GM12878 (cell line): Measurements from ENCODE around the gene ADPRHL1. TPM values are rescaled to one million over a fixed set of nuclear protein-coding genes. Genes with fewer than 3 reads are reported as not detected.
A peak's percentile ranks its signal among the peaks of the same experiment; 100 is the strongest.

Experiments
- ATF7 ChIP-seq: fragments of 450-650 bp; IDR thresholded peaks from 2 replicates; pipeline ENCODE4 v1.6.1; 2016; ENCODE audit warnings: low read depth, mild to moderate bottlenecking
- BHLHE40 ChIP-seq, 2 experiments: fragments of 450-650 bp in 1 of 2; IDR thresholded peaks; 2 replicates each; pipeline ENCODE4 v1.6.1; 2011 to 2017; ENCODE audit warnings: low read depth in 2 of 2, borderline replicate concordance in 1 of 2, improper control_type of control experiment in 1 of 2, low read length in 1 of 2, mild to moderate bottlenecking in 1 of 2
- CTCF ChIP-seq, 3 experiments: IDR thresholded peaks in 2 of 3; conservative IDR thresholded peaks in 1 of 3; 2 replicates each; pipeline ENCODE4 v1.5.1; 2011; ENCODE audit warnings: low read depth in 3 of 3, low read length in 3 of 3, mild to moderate bottlenecking in 3 of 3, control low read depth in 2 of 3, moderate library complexity in 2 of 3, inconsistent platforms in 1 of 3, mixed read lengths in 1 of 3; ENCODE audit not compliant: control insufficient read depth in 2 of 3, insufficient read depth in 1 of 3; ENCODE audit errors: extremely low read depth in 1 of 3
- ETV6 ChIP-seq, 2 experiments: fragments of 450-650 bp in 1 of 2; IDR thresholded peaks in 1 of 2; conservative IDR thresholded peaks in 1 of 2; 2 replicates each; pipeline ENCODE4 v1.6.1; 2014; ENCODE audit warnings: antibody characterized with exemption in 1 of 2, borderline replicate concordance in 1 of 2, low read depth in 1 of 2, mild to moderate bottlenecking in 1 of 2, moderate library complexity in 1 of 2
- IRF5 ChIP-seq: fragments of 450-650 bp; IDR thresholded peaks from 2 replicates; pipeline ENCODE4 v1.6.1; 2017; ENCODE audit warnings: borderline replicate concordance
- JUNB ChIP-seq: IDR thresholded peaks from 2 replicates; pipeline ENCODE4 v1.6.1; 2016; ENCODE audit warnings: antibody characterized with exemption, mild to moderate bottlenecking
- LARP7 ChIP-seq: fragments of 450-650 bp; IDR thresholded peaks from 2 replicates; pipeline ENCODE4 v1.6.1; 2017; ENCODE audit warnings: mild to moderate bottlenecking
- MEF2B ChIP-seq: fragments of 450-650 bp; IDR thresholded peaks from 2 replicates; pipeline ENCODE4 v1.6.1; 2018; ENCODE audit warnings: mild to moderate bottlenecking, moderate library complexity; ENCODE audit not compliant: partially characterized antibody, poor library complexity, severe bottlenecking
- MTA3 ChIP-seq: IDR thresholded peaks from 2 replicates; pipeline ENCODE4 v1.6.1; 2012; ENCODE audit warnings: low read length, inconsistent platforms, borderline replicate concordance
- NKRF ChIP-seq: fragments of 450-650 bp; conservative IDR thresholded peaks from 2 replicates; pipeline ENCODE4 v1.6.1; 2017; ENCODE audit warnings: mild to moderate bottlenecking, moderate library complexity
- POLR2AphosphoS2 ChIP-seq: IDR thresholded peaks from 2 replicates; pipeline ENCODE4 v1.6.1; 2011; ENCODE audit warnings: low read depth, mild to moderate bottlenecking, low read length, improper control_type of control experiment, moderate library complexity
- PRDM15 ChIP-seq: fragments of 450-650 bp; formaldehyde crosslinking; IDR thresholded peaks from 2 replicates; pipeline ENCODE4 v1.4.0; 2020; ENCODE audit warnings: mild to moderate bottlenecking, moderate library complexity
- SIN3A ChIP-seq: IDR thresholded peaks from 2 replicates; pipeline ENCODE4 v1.6.1; 2012; ENCODE audit warnings: low read depth, low read length, improper control_type of control experiment
- SPI1 ChIP-seq: IDR thresholded peaks from 2 replicates; pipeline ENCODE4 v1.6.1; 2011; ENCODE audit warnings: low read depth, mild to moderate bottlenecking, low read length, moderate library complexity, borderline replicate concordance; ENCODE audit not compliant: insufficient read depth
- STAT3 ChIP-seq: IDR thresholded peaks from 2 replicates; pipeline ENCODE4 v1.6.1; 2011; ENCODE audit warnings: low read depth, low read length, improper control_type of control experiment
- TCF12 ChIP-seq: IDR thresholded peaks from 2 replicates; pipeline ENCODE4 v1.6.1; 2011; ENCODE audit warnings: low read depth, mild to moderate bottlenecking, low read length
- TCF3 ChIP-seq: IDR thresholded peaks from 2 replicates; pipeline ENCODE4 v1.6.1; 2012; ENCODE audit warnings: low read depth, mild to moderate bottlenecking, low read length, borderline replicate concordance; ENCODE audit not compliant: insufficient read depth
- polyA plus RNA-seq, 11 experiments: library from polyadenylated mRNA; depleted of rRNA in 4 of 11; unstranded in 6 of 11; stranded (reverse) in 5 of 11; fragments of >200 nt; fragmentation: Nextera tagmentation in 4 of 11; fragmentation: Illumina TruSeq in 1 of 11; extraction: Ambion mirVana in 4 of 11; extraction: Trizol in 1 of 11; gene quantifications; 1 replicate in 1 of 11; 2 replicates in 10 of 11; pipeline versions ENCODE4 v1.2.1 to v1.2.3, GENCODE V29; 2011 to 2016; ENCODE audit warnings: inconsistent platforms in 2 of 11, missing spikeins in 2 of 11, low read depth in 1 of 11
- total RNA-seq, 4 experiments: library from RNA; depleted of rRNA in 3 of 4; stranded (reverse); fragments of >200 nt in 3 of 4; fragmentation: Illumina TruSeq in 1 of 4; extraction: Trizol in 1 of 4; gene quantifications; 2 replicates each; pipeline versions ENCODE4 v1.2.1 to v1.2.3, GENCODE V29; 2013 to 2021
- TF ChIP-seq, protein P1 (sequence below): IDR thresholded peaks from 2 replicates; pipeline ENCODE4 v1.6.1; 2012; ENCODE audit warnings: low read depth, low read length, improper control_type of control experiment

ADPRHL1 gene
- total and polyA plus RNA-seq, 10 of the 15 experiments (the other 5 are each of a cell fraction or from before 2014, with no cell fraction given), result 0.05 to 1.9 (median 1.0) TPM

GRCh38 chr13:113393563-113394338 is 59.5 kb downstream of the ADPRHL1 start (continued):
- TF ChIP-seq CTCF (IDR thresholded peaks at IDR 0.05 in 2 of 3, conservative IDR thresholded peaks at IDR 0.05 in 1 of 3; ENCODE audit: control insufficient read depth in 2 of 3, extremely low read depth in 1 of 3, insufficient read depth in 1 of 3, low read depth in 3 of 3, low read length in 3 of 3), result peak; percentile 66 to 77 (median 66); a peak in 5 of 6 replicates
- no peak for TF ChIP-seq ETV6 (conservative IDR thresholded peaks at IDR 0.05 in 1 of 2, IDR thresholded peaks at IDR 0.05 in 1 of 2; ENCODE audit: borderline replicate concordance in 1 of 2, low read depth in 1 of 2)
- TF ChIP-seq STAT3, result no peak
- no peak for TF ChIP-seq TCF12
- peak; percentile 53; the same call in 1 of the 2 replicates for TF ChIP-seq NKRF
- no peak for TF ChIP-seq PRDM15 (CRISPR knock-in tag)
- TF ChIP-seq TCF3, result 0 out of 2 replicates have a peak, but pooled peaks have one; percentile 23
- no peak for TF ChIP-seq SPI1
- TF ChIP-seq, protein P1, sequence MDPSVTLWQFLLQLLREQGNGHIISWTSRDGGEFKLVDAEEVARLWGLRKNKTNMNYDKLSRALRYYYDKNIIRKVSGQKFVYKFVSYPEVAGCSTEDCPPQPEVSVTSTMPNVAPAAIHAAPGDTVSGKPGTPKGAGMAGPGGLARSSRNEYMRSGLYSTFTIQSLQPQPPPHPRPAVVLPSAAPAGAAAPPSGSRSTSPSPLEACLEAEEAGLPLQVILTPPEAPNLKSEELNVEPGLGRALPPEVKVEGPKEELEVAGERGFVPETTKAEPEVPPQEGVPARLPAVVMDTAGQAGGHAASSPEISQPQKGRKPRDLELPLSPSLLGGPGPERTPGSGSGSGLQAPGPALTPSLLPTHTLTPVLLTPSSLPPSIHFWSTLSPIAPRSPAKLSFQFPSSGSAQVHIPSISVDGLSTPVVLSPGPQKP, result no peak
- no peak for TF ChIP-seq POLR2AphosphoS2
- TF ChIP-seq MTA3, result no peak
- TF ChIP-seq LARP7, result peak; percentile 82
- TF ChIP-seq MEF2B, result no peak
- TF ChIP-seq JUNB, result no peak
- TF ChIP-seq IRF5, result no peak
- peak in 1 of 2 experiments; percentile 70; a peak in 2 of 4 replicates for TF ChIP-seq BHLHE40 (IDR thresholded peaks at IDR 0.05; ENCODE audit: borderline replicate concordance in 1 of 2, low read depth in 2 of 2, low read length in 1 of 2)
- no peak for TF ChIP-seq SIN3A
- TF ChIP-seq ATF7, result no peak
